Activated CD4-positive, alpha-beta T cell treated with anti-CD3 and anti-CD28 coated beads, Interleukin-2, amount 50 U/mL, for 4 hours (primary cell): ENCODE measurements around the gene EXOSC2.
A peak's percentile ranks its signal among the peaks of the same experiment; 100 is the strongest.

Source experiments
- DNase-seq, 2 experiments: peaks; one replicate each; pipeline ENCODE4 v3.0.0-alpha.2; 2020

EXOSC2 gene

DNA sequence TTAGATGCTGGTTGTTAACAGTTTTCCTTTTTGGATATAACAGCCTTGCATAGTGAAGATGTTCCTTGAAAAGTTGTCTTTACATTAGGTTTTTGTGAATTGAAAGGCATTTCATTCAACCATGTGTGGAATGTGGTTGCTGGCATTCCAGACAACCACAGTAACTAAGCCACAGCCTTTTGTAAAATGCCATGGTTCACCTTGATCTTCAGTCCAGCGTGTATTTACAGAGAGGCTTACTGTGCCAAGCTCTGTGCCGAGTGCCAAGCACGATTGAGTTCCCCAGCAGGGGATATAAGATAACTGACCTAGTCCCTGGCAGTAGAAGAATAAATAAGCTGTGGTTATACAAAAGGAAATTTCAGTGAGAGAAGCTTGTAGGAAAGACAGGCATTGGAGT, 4.9 kb downstream of the EXOSC2 start:
- no peak for DNase-seq

DNA sequence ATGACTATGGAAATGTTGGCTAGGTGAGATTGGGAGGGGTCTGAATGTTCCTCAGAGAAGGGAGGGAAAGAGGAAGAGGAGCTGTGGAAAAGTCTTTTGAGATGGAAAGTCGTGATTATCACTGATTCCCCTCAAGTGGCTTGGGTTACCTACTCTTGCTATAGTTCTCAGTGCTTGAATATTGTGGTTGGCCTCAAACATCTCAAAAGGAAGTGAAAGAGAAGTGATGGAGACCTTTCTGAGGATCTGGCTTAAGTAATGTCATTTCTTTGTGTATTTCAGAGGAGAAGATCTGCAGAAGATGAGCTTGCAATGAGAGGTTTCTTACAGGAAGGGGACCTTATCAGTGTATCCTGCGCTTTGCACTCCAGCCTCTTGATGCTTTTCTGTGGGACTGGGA, 5.5 kb downstream of the EXOSC2 start:
- no peak for DNase-seq

DNA sequence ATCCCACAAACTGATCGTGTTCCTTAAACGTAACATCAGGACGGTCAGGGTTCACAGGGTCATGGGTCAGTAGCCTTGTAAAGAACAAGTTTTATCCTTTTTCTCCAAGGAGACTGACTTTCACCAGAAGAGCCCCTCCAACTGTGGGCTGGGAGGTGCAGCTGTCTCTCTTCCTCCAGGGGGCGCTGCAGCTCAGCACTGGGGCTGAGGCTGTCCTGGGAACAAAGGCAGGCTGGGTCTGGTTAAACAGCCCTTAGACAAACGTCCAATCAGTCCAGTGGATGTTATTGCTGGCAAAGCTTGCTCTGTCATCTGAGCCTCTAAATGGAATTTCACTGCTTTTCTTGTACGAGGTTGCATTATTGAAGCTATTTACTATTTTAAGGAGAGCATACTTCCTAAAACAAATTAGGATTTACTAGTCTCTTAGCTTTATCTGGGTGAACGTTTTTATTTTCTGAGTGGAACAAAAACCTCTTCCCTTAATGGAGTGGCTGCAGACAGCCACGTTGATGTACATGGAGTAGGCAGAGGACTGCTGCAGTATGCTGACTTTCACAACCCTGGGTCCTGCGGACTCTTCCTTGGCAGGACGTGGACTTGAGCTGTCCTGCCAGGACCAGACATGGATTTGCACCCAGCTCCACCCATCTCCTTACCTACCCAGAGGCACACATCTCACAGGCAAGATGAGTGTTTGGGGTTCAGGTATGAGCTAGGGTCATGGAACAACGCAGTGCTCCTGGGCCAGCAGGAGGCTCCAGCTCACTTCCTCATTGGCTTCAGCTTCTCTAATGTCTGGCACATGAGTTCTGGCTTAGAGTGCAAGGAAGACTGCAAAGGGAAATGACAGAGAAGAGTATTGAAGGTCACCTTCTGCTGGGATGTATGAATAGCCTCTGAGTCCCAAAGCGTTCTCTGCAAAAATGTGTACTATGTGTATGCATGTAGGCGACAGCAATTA, 7.8 kb downstream of the EXOSC2 start:
- peak; percentile 63 to 69 for DNase-seq

DNA sequence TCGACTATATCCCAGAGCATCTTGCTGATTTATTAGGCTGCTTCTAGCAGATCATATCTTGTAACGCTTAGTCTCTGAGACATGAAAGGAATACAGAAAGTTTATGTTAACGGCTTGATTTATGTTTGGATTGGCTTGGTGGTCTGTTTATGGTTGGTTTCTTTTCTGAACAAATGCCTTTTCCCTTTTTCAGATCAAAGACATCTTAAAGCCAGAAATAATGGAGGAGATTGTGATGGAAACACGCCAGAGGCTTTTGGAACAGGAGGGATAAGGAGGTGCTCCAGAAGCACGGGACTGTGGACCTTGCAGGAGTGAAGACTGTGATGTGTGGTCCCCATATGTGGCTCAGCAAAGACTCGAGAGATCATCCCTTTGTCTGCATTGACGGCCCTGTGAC, 9.9 kb downstream of the EXOSC2 start:
- DNase-seq: no peak

DNA sequence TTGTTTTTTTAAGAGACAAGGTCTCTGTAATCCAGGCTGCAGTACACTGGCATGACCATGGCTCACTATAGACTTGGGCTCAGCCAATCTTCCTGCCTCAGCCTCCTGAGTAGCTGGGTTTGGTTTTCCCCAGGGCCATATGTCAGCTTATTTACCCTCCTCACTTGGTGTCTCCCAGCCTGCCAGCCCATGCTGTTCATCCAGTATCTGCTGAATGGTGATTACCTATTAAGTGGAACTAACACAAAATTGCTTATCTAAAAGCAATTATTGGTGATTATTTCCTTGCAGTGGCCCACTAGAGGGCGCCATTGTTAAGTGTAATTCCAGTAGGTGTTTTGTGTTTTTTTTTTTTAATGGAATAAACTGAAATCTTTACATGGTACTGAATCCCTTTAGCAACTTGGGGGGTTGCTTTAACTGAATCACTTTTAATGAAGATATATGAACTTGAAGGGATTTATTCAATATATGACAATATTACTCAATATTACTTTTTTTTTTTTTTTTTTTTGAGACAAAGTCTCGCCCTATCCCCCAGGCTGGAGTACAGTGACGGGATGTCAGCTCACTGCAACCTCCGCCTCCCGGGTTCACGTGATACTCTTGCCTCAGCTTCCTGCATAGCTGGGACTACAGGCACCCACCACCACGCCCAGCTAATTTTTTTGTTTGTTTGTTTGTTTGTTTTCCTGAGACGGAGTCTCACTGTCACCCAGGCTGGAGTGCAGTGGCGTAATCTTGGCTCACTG, 13.8 kb downstream of the EXOSC2 start:
- DNase-seq: peak; percentile 66 to 68

DNA sequence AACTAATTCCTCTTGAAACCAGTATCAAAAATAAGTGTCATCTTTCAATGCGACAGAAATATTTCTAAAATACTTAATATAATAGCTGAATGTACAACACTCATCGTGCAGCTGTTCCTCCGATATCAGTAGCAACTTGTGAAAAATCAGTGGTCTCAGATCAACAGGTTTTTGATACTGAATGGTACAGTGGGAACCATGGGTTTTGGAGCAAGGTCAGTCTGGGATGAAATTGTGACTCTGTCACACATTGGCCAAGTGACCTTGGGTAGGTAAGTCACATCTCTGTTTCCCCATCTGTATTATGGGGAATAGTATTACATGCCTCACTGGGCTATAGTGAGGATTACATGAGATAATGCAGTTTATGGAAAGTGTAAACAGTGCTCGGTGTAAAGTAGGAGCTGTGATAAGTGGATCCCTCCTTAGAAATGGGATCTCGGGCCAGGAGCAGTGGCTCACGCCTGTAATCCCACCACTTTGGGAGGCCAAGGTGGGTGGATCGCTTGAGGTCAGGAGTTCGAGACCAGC, 17.3 kb downstream of the EXOSC2 start:
- DNase-seq: no peak

DNA sequence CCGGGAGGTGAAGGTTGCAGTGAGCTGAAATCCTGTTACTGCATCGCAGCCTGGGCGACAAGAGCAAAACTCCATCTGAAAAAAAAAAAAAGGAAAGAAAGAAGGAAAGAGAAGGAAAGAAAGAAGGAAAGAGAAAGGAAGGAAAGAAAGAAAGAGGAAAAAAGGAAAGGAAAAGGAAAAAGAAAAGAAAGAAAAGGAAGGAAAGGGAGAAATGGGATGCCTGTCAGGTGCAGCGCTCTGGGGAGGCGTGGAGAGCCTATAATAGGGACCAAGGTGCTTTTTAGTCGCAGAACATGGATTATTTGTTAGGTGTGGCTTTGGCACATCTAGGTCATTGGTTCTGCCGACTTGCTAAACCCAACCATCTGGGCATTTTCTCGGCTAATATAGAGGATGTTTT, 17.9 kb downstream of the EXOSC2 start:
- DNase-seq: no peak

DNA sequence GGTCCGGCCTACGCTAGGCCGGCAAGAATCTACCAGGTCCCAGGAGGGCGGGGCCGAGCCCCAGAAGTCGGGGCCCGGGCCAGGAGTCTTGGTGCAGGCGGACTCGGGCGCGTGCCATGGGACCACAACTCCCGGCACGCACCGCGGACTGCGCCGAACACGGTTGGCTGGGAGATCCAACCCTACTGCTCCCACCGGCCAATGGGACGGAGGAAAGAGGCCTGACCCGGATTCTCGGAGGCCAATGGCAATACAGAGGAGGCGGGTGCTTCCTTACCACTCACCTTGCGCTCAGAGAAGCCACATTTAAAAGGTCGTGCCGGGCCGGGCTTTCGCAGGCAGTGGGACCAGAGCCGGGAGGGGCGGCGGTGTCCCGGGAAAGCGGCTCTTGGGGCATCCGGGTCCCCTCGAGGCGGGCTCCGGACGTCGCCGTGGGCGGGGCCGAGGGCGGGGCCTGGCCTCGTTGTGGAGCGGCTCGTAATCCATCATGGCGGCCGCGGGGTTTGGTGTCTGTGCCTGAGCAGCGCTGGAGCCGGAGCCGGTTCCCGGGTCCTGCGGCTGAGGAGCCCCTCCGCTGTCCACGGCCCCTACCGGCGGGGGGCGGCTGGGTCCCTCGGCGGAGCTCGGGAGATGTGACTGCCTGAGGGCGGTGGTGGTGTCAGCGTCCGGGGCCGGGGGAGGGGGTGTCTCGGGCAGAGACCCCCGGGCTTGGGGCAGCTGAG, 19.1 kb downstream of the EXOSC2 start:
- DNase-seq: peak; percentile 92 to 94

DNA sequence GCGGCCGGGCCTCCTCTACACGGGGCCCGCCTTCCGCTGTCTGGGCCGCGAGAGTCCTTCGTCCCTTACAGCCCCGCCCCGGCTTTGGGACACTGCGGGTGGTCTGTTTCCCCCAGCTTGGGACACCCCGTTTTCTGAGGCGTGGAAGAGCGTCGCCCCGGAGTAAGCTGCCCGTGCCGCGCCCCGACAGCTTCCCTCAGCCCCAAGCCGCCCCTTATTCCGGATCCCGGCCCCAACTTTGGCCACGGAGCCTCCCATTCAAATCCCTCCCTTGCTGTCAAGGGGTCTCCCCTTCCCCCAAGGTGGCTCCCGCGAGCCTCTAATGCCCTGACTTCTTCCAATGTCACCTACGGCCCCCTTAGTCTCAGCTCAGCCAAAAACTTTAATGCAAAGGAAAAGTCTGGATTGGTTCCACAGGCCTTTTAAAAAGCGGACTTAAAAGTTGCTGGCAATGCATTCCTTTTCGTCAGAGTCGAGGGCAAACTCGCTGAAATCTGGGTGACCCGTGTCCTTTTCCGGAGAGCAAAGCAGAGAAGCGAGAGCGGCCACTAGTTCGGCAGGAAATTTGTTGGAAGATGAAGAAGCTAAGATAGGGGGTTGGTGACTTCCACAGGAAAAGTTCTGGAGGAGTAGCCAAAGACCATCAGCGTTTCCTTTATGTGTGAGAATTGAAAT, 19.8 kb downstream of the EXOSC2 start:
- no peak for DNase-seq

DNA sequence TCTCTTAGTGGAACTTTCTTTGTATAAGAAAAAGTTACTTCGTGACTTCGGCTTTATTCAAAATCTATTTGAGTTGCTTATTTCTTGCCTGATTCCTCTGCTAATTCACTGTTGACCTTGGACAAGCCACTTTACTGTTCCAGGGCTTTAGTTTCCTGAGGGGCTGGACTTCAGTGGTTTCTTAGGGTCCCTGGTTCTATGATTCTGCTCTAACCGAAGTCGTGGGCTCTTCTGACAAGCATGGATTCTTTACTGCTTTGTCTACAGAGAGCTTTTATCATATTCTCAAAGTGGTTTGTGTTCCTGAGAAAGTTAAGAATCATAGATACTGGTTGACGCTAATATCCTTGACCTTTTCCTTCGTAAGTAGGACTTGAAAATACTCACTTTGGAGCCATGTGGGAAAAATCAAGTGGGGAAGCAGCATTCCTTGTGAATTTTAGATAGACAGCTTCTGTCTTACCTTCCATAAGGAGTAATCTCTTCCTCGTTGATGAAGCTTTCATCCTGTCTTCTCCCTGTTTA, 21.1 kb downstream of the EXOSC2 start:
- no peak for DNase-seq

DNA sequence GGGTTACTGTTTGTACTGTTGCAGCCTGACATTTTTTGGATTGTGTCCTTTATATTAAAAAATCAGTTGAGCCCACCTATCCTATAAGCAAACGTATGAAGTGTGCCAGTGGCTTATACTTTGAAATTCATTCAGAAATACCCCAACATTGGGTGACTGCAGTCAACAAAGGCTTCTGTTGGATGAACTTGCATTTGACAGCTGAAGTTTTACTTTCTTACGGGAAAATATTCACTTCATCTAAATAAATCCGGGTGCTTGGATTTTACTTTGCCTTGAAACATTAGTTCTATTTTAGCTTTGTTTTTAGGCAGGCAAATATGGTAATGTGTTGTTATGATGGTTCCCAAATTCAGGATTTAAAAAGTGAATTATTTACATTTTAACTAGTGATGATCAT, 21.7 kb downstream of the EXOSC2 start:
- no peak for DNase-seq

DNA sequence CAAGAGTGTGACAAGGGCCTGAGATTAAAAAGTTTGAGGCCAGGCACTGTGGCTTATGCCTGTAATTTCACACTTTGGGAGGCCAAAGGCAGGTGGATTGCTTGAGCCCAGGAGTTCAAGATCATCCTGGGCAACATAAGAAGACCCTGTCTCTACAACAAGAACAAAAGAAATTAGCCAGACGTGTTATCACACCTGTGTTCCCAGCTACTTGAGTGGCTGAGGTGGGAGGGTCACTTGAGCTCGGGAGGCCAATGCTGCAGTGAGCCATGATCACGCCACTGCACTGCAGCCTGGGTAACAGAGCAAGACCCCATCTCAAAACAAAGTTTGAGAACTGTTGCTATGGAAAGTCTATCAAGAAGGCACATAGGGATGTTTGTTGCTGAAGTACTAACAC, 25.0 kb downstream of the EXOSC2 start:
- DNase-seq: no peak

DNA sequence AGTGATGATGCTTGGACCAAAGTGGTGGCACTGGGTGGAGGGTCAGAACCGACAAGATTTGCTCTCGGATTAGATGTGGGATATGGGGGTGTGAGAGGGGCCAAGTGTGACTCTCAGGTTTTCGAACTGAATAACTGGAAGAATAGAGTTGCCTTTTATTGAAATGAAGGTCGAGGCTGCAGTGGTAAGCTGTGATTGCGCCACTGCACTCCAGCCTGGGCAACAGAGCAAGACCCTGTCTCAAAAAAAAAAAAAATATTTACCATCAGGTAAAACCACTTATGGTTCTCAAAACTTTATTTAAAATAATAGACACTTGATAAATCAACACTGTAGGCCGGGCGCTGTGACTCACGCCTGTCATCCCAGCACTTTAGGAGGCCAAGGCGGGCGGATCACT, 27.2 kb downstream of the EXOSC2 start:
- no peak for DNase-seq

DNA sequence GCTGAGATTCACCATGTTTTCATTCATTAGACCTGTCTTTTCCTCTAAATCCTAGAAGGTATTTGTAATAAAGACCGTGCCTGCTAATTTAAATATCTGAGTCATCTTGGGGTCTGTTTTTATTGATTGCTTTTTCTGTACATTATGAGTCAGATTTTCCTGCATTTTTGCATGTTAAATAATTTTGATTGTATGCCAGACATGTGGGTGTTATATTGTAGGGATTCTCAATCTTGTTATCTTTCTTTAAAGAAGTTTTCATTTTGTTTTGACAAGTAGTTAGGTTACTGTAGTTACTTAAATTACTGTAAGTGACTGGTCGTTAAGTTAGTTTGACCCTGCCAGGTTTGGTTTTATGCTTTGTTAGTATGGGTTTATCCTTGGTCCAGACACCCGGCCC, 35.1 kb downstream of the EXOSC2 start:
- DNase-seq: no peak

DNA sequence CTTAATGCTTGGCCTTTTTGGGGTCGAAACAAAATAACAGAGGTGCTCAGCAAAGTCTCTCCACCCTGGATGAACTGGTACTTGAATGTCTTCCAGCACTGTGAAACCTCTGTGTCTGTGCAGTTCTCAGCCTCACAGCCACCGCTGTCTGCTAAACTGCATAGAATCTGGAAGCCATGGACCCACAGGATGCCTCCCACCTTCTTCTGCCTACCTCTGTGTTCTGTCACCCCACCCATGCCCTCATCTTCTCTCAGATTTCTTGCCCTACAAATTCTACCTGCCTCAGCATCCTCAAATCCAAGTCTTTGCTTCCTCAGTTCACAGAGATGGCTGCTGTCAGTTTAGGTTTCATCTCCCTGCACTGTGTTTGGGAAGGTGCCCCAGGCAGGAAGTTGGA, 35.6 kb downstream of the EXOSC2 start:
- DNase-seq: no peak

DNA sequence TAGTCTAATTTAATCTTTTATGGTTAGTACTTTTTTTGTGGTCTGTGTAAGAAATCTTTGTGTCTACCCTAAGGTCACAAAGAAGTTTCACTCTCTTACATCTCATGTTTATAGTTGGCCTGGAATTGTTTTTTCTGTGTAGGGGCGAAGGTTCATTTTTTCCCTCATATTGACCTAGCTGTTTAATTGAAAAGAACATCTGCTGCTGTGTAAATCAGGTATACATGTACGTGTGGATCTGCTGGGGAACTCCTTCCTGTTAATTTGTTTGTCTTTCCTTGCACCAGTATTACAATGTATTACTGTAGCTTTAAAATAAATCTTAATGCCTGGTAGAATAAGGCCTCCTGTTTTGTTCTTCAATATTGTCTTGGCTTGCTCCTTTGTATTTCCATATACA, 37.8 kb downstream of the EXOSC2 start:
- DNase-seq: no peak

DNA sequence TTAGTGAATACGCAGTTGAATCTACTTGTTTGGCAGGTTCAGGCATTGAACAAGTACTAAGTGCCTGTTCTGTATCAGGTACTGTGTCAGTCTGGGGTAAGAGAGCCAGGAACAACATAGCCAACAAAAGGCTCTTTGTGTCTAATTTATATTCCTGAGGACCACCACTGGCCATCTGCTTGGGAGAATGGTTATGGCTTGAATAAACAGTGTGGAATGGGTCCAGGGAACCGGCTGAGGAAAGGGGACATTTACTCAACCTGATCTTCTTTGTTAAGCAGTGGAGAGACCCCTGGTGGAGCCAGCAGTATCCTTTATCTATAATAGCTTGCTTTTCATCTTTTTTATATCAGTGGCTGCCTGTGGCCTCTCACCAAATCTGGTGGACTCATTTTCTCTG, 38.6 kb downstream of the EXOSC2 start:
- no peak for DNase-seq

DNA sequence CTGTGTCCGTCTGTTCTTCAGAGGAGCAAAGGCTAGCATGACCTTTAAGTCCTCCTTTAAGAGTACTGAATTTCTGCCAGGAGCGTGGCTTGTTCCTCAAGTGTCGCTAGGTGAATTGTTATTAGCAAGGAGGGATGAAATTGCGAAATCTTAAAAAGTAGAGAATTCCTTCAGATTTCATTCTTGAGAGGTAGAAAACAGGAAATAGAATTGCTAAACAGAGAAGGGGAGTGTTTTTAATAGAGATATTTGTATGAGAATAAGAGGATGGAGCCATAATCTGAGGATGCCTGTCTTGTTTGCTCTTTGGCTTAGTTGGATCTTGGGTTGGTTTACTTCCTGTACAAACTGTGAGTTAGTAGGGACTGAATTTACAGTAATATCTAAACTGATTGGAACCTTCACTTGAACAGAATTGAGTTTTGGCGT, 39.2 kb downstream of the EXOSC2 start:
- no peak for DNase-seq

DNA sequence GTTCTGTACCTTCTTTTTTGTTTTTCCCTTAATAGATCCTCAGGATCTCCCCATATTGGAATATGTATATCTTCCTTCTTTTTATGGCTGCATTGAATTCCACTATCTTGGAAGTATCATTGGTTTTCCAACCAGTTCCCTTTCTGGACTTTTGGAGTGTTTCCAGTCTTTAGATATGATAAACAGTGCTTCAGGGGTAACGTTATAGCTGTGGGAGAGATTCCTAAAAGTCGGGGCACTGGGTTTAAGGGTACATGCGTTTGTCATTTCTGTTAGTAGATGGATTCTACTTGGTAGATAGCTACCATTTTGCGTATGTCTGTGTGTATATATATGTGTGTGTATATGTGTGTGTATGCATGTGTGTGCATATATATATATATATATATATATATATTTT, 42.0 kb downstream of the EXOSC2 start:
- DNase-seq: no peak

DNA sequence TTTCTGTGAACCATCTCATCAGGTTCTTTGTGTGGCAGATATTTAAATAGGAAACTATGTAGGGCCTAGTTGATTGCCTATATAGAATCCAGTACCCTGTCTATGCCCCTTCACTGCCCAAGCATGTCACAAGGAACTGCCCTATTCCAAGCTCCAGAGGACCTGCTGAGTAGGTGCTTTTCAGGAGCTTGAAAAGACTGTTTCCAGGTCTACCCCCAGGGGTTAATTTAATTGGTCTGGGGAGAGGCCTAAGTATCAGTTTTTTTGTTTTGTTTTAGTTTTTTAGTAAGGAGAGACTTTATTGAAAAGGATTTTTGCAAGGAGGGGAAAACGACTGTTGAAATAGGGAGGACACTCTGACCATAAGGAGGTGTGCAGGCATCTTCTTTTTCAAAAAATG, 43.3 kb downstream of the EXOSC2 start:
- DNase-seq: no peak

DNA sequence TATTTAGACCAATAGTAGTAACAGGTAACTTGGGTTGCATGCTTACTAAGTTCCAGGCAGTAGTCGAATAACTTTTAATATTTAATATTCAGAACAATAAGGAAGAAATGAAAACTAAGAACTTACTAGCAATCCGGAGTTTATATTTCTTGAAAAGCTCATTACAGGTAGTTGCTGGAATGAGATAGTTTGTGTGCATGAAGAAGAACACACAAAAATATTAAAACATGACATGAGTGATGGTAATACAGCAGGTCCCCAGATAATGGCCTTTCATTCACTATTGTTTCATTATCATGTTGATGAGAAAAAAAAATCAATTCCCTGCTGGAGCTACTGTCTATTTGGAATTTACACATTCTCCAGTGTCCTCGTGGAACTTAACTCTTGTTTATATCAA, 44.7 kb downstream of the EXOSC2 start:
- no peak for DNase-seq

DNA sequence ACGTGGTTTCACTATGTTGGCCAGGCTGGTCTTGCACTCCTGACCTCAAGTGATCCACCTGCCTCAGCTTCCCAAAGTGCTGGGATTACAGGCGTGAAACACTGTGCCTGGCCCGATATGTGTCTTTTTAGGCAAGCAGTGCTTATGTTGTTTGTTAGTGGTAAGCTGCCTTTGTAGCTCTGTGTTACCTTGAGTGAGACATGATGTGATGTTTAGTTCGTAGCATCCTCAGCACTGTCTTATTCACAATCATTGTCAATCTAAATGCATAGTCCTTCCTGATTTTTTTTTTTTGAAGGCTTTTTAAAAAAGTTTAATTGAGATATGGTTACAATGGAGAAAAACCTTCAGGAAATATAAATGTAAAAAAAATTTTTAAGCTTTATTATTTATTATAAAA, 45.5 kb downstream of the EXOSC2 start:
- DNase-seq: no peak
